Fibroblast of villous mesenchyme (primary cell): ENCODE measurements around the gene GSAP. TPM values are rescaled to one million over a fixed set of nuclear protein-coding genes. Genes with fewer than 3 reads are reported as not detected.
A peak's percentile ranks its signal among the peaks of the same experiment; 100 is the strongest.
"Not testable (repeated sequence)": the region's sequence is repeated elsewhere in the genome, so short reads cannot be mapped to it uniquely, and the experiment has no call there.

Experiments used
- DNase-seq: peaks from one replicate; pipeline ENCODE4 v3.0.0-alpha.2; 2010; ENCODE audit warnings: low read depth
- H3K4me3 ChIP-seq: 2 replicates; pipeline ENCODE4 v1.5.1; 2011; ENCODE audit warnings: low read depth, mild to moderate bottlenecking, low read length
- CTCF ChIP-seq: IDR thresholded peaks from 2 replicates; pipeline ENCODE4 v1.5.1; 2012; ENCODE audit warnings: low read depth, mild to moderate bottlenecking, low read length; ENCODE audit not compliant: insufficient read depth
- total RNA-seq: library from RNA; depleted of rRNA; stranded (reverse); fragments of >200 nt; gene quantifications from 2 replicates; pipeline ENCODE4 v1.2.3, GENCODE V29; 2012

GSAP gene
- total RNA-seq, 1 donor: 13.8 TPM

- DNase-seq: no peak
- H3K4me3 ChIP-seq: no peak overlapping the region
- TF ChIP-seq CTCF: no peak
These were observed 43.2 kb upstream of the GSAP start for GRCh38 chr7:77459311-77459726.

GRCh38 chr7:77458786-77459185 is 42.6 kb upstream of the GSAP start:
- no peak overlapping the region for H3K4me3 ChIP-seq
- DNase-seq: peak; percentile 43
- no peak for TF ChIP-seq CTCF

GRCh38 chr7:77457779-77458178 is 41.6 kb upstream of the GSAP start:
- no peak for TF ChIP-seq CTCF
- no peak for DNase-seq
- no peak overlapping the region for H3K4me3 ChIP-seq

- H3K4me3 ChIP-seq: no peak overlapping the region
- TF ChIP-seq CTCF: no peak
- peak; percentile 43 for DNase-seq
These were observed 40.5 kb upstream of the GSAP start for GRCh38 chr7:77456696-77457095.

GRCh38 chr7:77455321-77455720 is 39.2 kb upstream of the GSAP start:
- DNase-seq: peak; percentile 83
- H3K4me3 ChIP-seq: no peak overlapping the region
- no peak for TF ChIP-seq CTCF

GRCh38 chr7:77454802-77455201 is 38.7 kb upstream of the GSAP start:
- TF ChIP-seq CTCF: no peak
- DNase-seq: peak; percentile 33
- H3K4me3 ChIP-seq: no peak overlapping the region

- DNase-seq: no peak
These were observed 37.4 kb upstream of the GSAP start for GRCh38 chr7:77453531-77453930.

GRCh38 chr7:77451950-77452349 is 35.8 kb upstream of the GSAP start:
- H3K4me3 ChIP-seq, DNase-seq: not testable (repeated sequence)

More at GRCh38 chr7:77453531-77453930, 37.4 kb upstream of the GSAP start:
- H3K4me3 ChIP-seq: no peak overlapping the region
- TF ChIP-seq CTCF: no peak
